Skin of body (tissue), 2 donors: Measurements from ENCODE around the gene PFDN2. TPM values are rescaled to one million over a fixed set of nuclear protein-coding genes. Genes with fewer than 3 reads are reported as not detected.
"Not testable (repeated sequence)": the region's sequence is repeated elsewhere in the genome, so short reads cannot be mapped to it uniquely, and the experiment has no call there.

Experiments
- DNase-seq: peaks from one replicate; lab custom pipeline; 2025; lab: John Stamatoyannopoulos, UW
- total RNA-seq: library from RNA; depleted of rRNA; stranded (reverse); fragments of >200 nt; gene quantifications from one replicate; pipeline ENCODE4 v1.2.3, GENCODE V29; 2014

Gene PFDN2
- total RNA-seq, 1 donor from 2014 or later, result 25.4 TPM

- DNase-seq, result no peak
These were observed 36.3 kb downstream of the PFDN2 start for GRCh38 chr1:161081519-161081918.

- no peak for DNase-seq
These were observed 37.1 kb downstream of the PFDN2 start for GRCh38 chr1:161080441-161081405.

- DNase-seq, result no peak
These were observed 38.3 kb downstream of the PFDN2 start for GRCh38 chr1:161079436-161080110.

- DNase-seq, result no peak
These were observed 40.4 kb downstream of the PFDN2 start for GRCh38 chr1:161077426-161077825.

GRCh38 chr1:161076410-161076809 lies 41.4 kb downstream of the PFDN2 start:
- no peak for DNase-seq

GRCh38 chr1:161074676-161075368 lies 43.0 kb downstream of the PFDN2 start:
- no peak for DNase-seq

- DNase-seq, result no peak
These were observed 44.2 kb downstream of the PFDN2 start for GRCh38 chr1:161073474-161074121.

GRCh38 chr1:161072751-161073449 lies 44.9 kb downstream of the PFDN2 start:
- DNase-seq, result no peak

- DNase-seq, result no peak
These were observed 45.9 kb downstream of the PFDN2 start for GRCh38 chr1:161071886-161072371.

- no peak for DNase-seq
These were observed 47.1 kb downstream of the PFDN2 start for GRCh38 chr1:161070761-161071160.

GRCh38 chr1:161069731-161070270 lies 48.0 kb downstream of the PFDN2 start, which contains the start of gene ARHGAP30:
ARHGAP30 (minus strand) TSS chr1:161069891; CDS start chr1:161069624, 267 bp downstream.
- DNase-seq, result no peak

GRCh38 chr1:161069241-161069640 lies 48.6 kb downstream of the PFDN2 start:
- no peak for DNase-seq

- DNase-seq, result no peak
These were observed 49.3 kb downstream of the PFDN2 start for GRCh38 chr1:161068306-161069234.

GRCh38 chr1:161066694-161067093 lies 51.1 kb downstream of the PFDN2 start:
- DNase-seq, result no peak

GRCh38 chr1:161065681-161066080 lies 52.2 kb downstream of the PFDN2 start:
- not testable (repeated sequence) for DNase-seq

GRCh38 chr1:161063936-161064335 lies 53.9 kb downstream of the PFDN2 start:
- DNase-seq, result not testable (repeated sequence)

- no peak for DNase-seq
These were observed 56.4 kb downstream of the PFDN2 start for GRCh38 chr1:161061419-161061818.

GRCh38 chr1:161059293-161059692 lies 58.5 kb downstream of the PFDN2 start:
- DNase-seq, result no peak

- no peak for DNase-seq
These were observed 63.0 kb downstream of the PFDN2 start for GRCh38 chr1:161054805-161055204.
